TTC549 (cell line): ENCODE measurements around the gene PPME1.

Experiments used
- FAIRE-seq: peaks from 2 replicates; lab custom pipeline; 2012; peaks lifted over from hg19 to GRCh38; lab: Jason Lieb, UNC

The PPME1 gene

GRCh38 chr11:74162681-74163467 is 8.2 kb upstream of the PPME1 start:
- FAIRE-seq, result no peak

- no peak for FAIRE-seq
Measured at GRCh38 chr11:74168838-74169237, 2.3 kb upstream of the PPME1 start.

- no peak for FAIRE-seq
Measured at GRCh38 chr11:74169738-74170458, 1.2 kb upstream of the PPME1 start.

GRCh38 chr11:74171630-74171968 is 510 bp downstream of the PPME1 start:
- FAIRE-seq, result no peak

GRCh38 chr11:74171997-74172396 is 908 bp downstream of the PPME1 start:
- no peak for FAIRE-seq

DNA sequence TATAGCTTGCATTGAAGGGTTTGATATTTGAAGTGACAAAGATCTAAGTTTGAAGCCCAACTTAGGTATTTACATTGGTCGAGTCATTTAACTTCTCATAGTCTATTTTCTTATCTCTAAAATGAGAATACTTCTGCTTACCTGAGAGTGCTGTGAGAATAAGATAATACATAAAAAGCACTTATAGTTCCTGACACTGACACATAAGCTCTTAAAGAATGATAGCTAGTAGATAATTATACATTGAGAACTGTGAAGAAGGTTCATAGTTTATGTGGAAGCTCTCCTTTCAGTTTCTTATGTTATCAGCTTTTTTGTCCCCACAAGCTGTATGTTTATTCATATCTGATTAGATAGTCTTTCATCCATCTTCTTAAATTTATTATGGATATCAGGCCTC is 4.8 kb downstream of the PPME1 start:
- FAIRE-seq, result no peak

- no peak for FAIRE-seq
Measured at GRCh38 chr11:74179234-74180052, 8.4 kb downstream of the PPME1 start.

DNA sequence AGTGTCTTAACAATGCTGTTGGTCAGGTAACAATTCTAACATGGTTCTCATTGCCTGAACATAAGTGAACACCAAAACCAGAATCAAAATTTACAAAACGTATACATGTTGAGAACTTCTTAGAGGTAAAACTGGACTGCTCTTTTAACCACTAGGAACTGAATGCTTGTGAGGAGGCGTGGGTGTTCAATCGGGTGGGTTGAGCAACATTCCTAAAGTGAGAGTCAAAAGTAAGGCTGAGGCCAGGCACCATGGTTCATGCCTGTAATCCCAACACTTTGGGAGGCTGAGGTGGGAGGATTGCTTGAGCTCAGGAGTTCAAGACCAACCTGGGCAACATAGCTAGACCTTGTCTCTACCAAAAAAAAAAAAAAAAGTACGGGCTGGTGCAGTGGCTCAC is 11.5 kb downstream of the PPME1 start:
- no peak for FAIRE-seq

GRCh38 chr11:74185285-74185684 is 14.2 kb downstream of the PPME1 start:
- FAIRE-seq, result no peak

- FAIRE-seq, result no peak
Measured at GRCh38 chr11:74185695-74186094, 14.6 kb downstream of the PPME1 start.

DNA sequence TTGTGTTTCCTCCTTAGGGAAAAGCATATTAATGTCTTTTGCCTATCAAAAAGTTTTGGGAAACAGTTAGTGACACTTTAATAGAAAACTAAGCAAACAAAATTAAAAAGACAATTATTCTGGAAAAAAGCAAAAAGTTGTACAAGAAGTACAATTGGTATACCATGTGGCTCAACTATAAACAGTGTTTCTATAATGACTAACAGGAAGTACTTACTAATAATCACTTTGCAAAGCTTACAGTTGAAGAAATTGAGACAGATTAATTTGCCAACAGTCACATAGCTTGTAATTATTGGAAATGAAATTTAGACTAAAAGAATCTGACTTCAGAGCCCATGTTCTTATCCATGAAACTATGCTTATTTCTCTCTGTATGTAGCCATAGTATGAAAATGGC is 24.7 kb downstream of the PPME1 start:
- FAIRE-seq, result no peak

DNA sequence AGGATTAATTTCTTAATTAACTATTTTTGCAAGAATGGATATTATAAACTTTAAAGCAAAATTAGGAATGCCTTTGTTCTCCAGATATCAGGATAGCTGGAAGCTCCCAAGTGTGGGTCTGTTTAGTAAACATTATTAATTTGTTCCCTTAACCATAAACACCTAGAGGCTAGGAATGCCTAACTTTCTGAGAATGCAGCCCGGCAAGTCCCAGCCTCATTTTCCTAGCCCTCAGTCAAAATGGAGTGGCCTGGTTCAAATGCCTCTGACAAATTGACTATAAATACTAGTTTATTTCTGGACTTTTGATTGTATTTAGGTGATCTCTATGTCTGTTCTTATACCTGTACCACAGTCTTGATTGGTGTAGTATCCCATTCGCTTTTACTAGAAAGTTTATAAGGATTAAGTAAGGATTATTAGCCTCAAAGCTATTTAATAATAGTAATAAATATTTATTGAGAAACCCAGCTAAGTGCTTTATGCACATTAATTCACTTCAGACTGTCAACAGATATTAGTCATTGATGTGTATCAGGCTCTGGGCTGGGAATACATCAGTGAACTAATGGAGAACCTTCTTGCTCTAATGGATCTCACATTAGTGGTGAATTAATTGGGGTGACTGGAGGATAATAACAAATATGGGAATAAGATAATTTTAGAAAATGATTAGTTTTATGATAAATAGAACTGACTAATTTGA is 25.8 kb downstream of the PPME1 start:
- no peak for FAIRE-seq

DNA sequence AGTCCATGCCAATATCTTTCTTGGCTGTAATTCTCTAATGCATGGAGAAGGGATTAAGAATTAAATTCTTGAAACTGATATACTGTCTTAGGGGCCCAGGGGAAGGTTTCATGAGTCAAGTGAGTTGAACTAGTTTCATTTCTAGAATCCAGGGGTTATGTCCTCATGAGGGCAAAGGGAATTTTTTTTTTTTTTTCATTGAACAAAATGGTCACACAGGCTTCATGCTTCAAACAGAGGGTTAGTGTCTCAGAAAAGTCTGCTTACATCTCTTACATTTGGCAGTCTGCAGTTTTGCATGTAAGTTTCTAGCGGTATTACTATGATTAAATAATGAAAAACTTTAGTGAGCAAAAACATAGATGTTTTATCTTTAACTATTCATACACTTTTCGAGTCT is 32.9 kb downstream of the PPME1 start:
- FAIRE-seq, result no peak

GRCh38 chr11:74204701-74205100 is 33.6 kb downstream of the PPME1 start:
- no peak for FAIRE-seq

DNA sequence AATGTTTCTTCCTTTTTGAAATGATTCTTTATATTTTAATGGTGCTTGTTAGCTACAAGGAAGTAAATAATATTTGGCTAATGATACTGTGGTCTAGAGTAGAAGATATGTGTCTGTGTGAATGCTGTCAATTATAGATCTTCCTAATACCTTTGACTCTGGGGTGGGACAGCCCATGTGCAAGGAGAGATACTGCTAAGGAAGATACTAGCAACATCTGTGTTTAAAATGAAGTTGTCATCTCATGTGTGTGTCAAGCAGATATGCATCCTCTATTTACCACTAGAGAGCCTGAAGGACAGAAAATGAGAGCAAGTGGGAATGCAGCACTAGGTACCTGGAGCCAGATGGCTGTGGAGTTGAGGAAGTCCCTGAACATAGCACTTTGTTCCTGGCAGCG is 34.1 kb downstream of the PPME1 start:
- no peak for FAIRE-seq

DNA sequence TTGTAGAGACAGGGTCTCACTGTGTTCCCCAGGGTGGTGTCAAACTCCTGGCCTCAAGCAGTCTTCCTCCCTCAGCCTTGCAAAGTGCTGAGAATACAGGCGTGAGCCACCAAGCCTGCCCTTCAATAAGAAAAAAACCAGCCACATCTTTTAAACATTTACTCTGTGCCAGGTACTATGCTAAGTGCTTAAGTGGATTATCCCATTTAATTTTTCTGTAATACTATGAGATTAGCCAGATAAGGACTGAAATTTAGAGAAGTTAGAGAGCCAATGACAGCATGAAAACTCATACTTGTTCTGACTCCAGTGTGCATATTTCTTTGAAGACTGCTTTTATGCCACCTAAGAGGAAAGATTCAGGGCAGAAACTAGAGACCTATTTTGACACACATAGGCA is 35.7 kb downstream of the PPME1 start:
- FAIRE-seq, result no peak

- no peak for FAIRE-seq
Measured at GRCh38 chr11:74208507-74208906, 37.4 kb downstream of the PPME1 start.

GRCh38 chr11:74212533-74212932 is 41.4 kb downstream of the PPME1 start:
- no peak for FAIRE-seq

- no peak for FAIRE-seq
Measured at GRCh38 chr11:74220376-74220775, 49.3 kb downstream of the PPME1 start.

DNA sequence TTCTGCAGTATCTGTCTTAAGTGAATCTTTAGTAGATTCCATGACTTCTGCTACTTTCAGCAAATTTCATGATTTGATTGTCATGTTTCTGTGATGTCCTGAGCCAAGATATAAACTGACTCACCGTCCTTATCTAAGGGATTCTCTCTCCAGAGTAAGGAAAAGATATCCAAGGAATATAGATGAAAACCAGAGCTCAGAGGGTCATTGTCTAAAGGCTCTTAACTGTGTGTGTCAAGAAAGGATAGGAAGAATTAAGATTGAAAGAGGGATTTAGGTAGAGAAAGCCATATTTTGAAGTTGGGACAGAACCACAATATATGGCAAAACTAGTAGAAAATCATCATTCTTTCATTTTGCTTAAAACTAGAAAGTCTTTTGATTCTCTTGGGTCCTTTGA is 50.7 kb downstream of the PPME1 start:
- FAIRE-seq, result no peak

DNA sequence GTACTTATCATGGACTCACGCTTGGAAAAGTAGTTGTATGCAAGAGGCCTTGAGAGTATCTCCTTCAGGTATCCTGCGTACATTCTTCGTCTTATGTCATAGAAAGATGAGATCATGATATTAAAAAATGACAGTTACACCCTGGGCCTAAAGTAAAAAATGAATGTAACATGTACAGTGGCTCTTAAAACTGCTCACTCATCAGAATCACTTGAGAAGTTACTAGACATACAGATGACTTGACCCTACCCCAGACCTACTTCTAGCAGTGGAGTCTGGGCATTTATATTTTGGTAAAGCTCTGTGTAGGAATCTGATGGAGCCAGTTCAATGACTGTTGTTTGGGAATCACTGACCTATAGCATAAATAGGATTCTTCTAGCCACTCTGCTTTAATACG is 54.5 kb downstream of the PPME1 start:
- FAIRE-seq, result no peak

GRCh38 chr11:74226907-74227306 is 55.8 kb downstream of the PPME1 start:
- no peak for FAIRE-seq
